Stimulated activated CD4-positive, alpha-beta T cell treated with anti-CD3 and anti-CD28 coated beads, Interleukin-15, amount 100 ng/mL, for 1 hour (primary cell): ENCODE data around the gene HADHA.
"Not testable (repeated sequence)": the region's sequence is repeated elsewhere in the genome, so short reads cannot be mapped to it uniquely, and the experiment has no call there.

ENCODE experiments used
- DNase-seq, 2 donors: peaks; one replicate each; pipeline ENCODE4 v3.0.0-alpha.2; 2020; ENCODE audit warnings: low read depth in 1 of 2, low spot score in 1 of 2

The HADHA gene

GRCh38 chr2:26176279-26176615, 68.2 kb downstream of the HADHA start:
- no peak for DNase-seq

GRCh38 chr2:26175466-26176278, 68.8 kb downstream of the HADHA start:
- no peak for DNase-seq

GRCh38 chr2:26174691-26175465, 69.6 kb downstream of the HADHA start:
- no peak for DNase-seq

- no peak for DNase-seq
Measured at GRCh38 chr2:26173776-26174482, 70.5 kb downstream of the HADHA start.

- DNase-seq, result no peak
Measured at GRCh38 chr2:26172871-26173775, 71.3 kb downstream of the HADHA start, which contains the start of gene GAREM2. GAREM2 (plus strand) TSS chr2:26173088; CDS start chr2:26173221, 133 bp downstream.

- DNase-seq, result no peak
Measured at GRCh38 chr2:26172189-26172870, 72.1 kb downstream of the HADHA start.

- no peak for DNase-seq
Measured at GRCh38 chr2:26170795-26171194, 73.6 kb downstream of the HADHA start.

GRCh38 chr2:26169681-26170414, 74.6 kb downstream of the HADHA start:
- DNase-seq, result no peak

GRCh38 chr2:26169226-26169625, 75.2 kb downstream of the HADHA start:
- no peak for DNase-seq

GRCh38 chr2:26168785-26169184, 75.6 kb downstream of the HADHA start:
- DNase-seq, result no peak

- not testable (repeated sequence) for DNase-seq
Measured at GRCh38 chr2:26166541-26166940, 77.9 kb downstream of the HADHA start.

- DNase-seq, result no peak
Measured at GRCh38 chr2:26165403-26165802, 79.0 kb downstream of the HADHA start.

GRCh38 chr2:26164641-26165211, 79.7 kb downstream of the HADHA start:
- no peak for DNase-seq

GRCh38 chr2:26164231-26164630, 80.2 kb downstream of the HADHA start:
- DNase-seq, result no peak

GRCh38 chr2:26162963-26163362, 81.5 kb downstream of the HADHA start:
- DNase-seq, result no peak

GRCh38 chr2:26161926-26162325, 82.5 kb downstream of the HADHA start:
- no peak for DNase-seq

- no peak for DNase-seq
Measured at GRCh38 chr2:26157580-26157979, 86.9 kb downstream of the HADHA start.

- DNase-seq, result no peak
Measured at GRCh38 chr2:26150243-26150642, 94.2 kb downstream of the HADHA start.

- no peak for DNase-seq
Measured at GRCh38 chr2:26148501-26148900, 95.9 kb downstream of the HADHA start.
